KBM-7 (cell line): Measurements from ENCODE around the gene COMMD2.
A peak's percentile ranks its signal among the peaks of the same experiment; 100 is the strongest.

Experiments
- DNase-seq: peaks from one replicate; pipeline ENCODE4 v3.0.0-alpha.2; 2015
- in situ Hi-C: fragments of 300-500 bp; cut with MboI; formaldehyde crosslinking; loops from 2 replicates; pipeline ENCODE4 v1.14.3; 2020; ENCODE audit warnings: low sequenced_read_pairs, low pct_unique_long_range_greater_than_20kb, mixed read lengths

COMMD2 gene

GRCh38 chr3:149765762-149766334, 13.6 kb upstream of the COMMD2 start:
- in situ Hi-C loops: no loop called here
- DNase-seq: peak; percentile 65

GRCh38 chr3:149764302-149764701, 12.0 kb upstream of the COMMD2 start:
- in situ Hi-C loops: no loop called here
- DNase-seq: no peak

GRCh38 chr3:149763565-149764195, 11.4 kb upstream of the COMMD2 start:
- no peak for DNase-seq
- in situ Hi-C loops: no loop called here

GRCh38 chr3:149753717-149754116, 1.4 kb upstream of the COMMD2 start:
- no peak for DNase-seq
- in situ Hi-C loops: no loop called here

GRCh38 chr3:149752788-149753136, 473 bp upstream of the COMMD2 start:
- in situ Hi-C loops: no loop called here
- no peak for DNase-seq

- in situ Hi-C loops: no loop called here
- peak; percentile 17 for DNase-seq
Measured at GRCh38 chr3:149751551-149751950, 738 bp downstream of the COMMD2 start.

GRCh38 chr3:149744606-149745005, 7.7 kb downstream of the COMMD2 start:
- in situ Hi-C loops: no loop called here
- DNase-seq: no peak

GRCh38 chr3:149744151-149744550, 8.1 kb downstream of the COMMD2 start:
- no peak for DNase-seq
- in situ Hi-C loops: no loop called here

- DNase-seq: no peak
- in situ Hi-C loops: no loop called here
Measured at GRCh38 chr3:149739396-149739795, 12.9 kb downstream of the COMMD2 start.

GRCh38 chr3:149738876-149739275, 13.4 kb downstream of the COMMD2 start:
- in situ Hi-C loops: no loop called here
- DNase-seq: no peak

- DNase-seq: no peak
- in situ Hi-C loops: no loop called here
Measured at GRCh38 chr3:149736953-149737205, 15.4 kb downstream of the COMMD2 start.

- no peak for DNase-seq
Measured at GRCh38 chr3:149736175-149736952, 15.9 kb downstream of the COMMD2 start.

GRCh38 chr3:149732234-149732633, 20.1 kb downstream of the COMMD2 start:
- in situ Hi-C loops: no loop called here
- no peak for DNase-seq

More at GRCh38 chr3:149736175-149736952, 15.9 kb downstream of the COMMD2 start:
- in situ Hi-C loops: no loop called here

- DNase-seq: no peak
- in situ Hi-C loops: no loop called here
Measured at GRCh38 chr3:149727656-149728055, 24.6 kb downstream of the COMMD2 start.

GRCh38 chr3:149726716-149727407, 25.4 kb downstream of the COMMD2 start:
- DNase-seq: no peak
- in situ Hi-C loops: no loop called here

- DNase-seq: no peak
- in situ Hi-C loops: no loop called here
Measured at GRCh38 chr3:149723781-149724180, 28.5 kb downstream of the COMMD2 start.

GRCh38 chr3:149720918-149721317, 31.4 kb downstream of the COMMD2 start:
- no peak for DNase-seq
- in situ Hi-C loops: no loop called here

GRCh38 chr3:149717391-149718056, 34.8 kb downstream of the COMMD2 start:
- in situ Hi-C loops: no loop called here

GRCh38 chr3:149716984-149717383, 35.3 kb downstream of the COMMD2 start:
- in situ Hi-C loops: no loop called here
- no peak for DNase-seq

More at GRCh38 chr3:149717391-149718056, 34.8 kb downstream of the COMMD2 start:
- peak; percentile 71 for DNase-seq

- in situ Hi-C loops: no loop called here
Measured at GRCh38 chr3:149715247-149715646, 37.0 kb downstream of the COMMD2 start.

More at GRCh38 chr3:149715247-149715646, 37.0 kb downstream of the COMMD2 start:
- no peak for DNase-seq
